H1 (cell line): ENCODE data around the gene RAB1B. TPM values are rescaled to one million over a fixed set of nuclear protein-coding genes. Genes with fewer than 3 reads are reported as not detected.

Experiments used
- BACH1 ChIP-seq: IDR thresholded peaks from 2 replicates; pipeline ENCODE4 v1.6.1; 2012; ENCODE audit warnings: low read length, improper control_type of control experiment
- CHD2 ChIP-seq: IDR thresholded peaks from 2 replicates; pipeline ENCODE4 v1.6.1; 2012; ENCODE audit warnings: low read length, improper control_type of control experiment
- KDM5A ChIP-seq: fragments of 200-600 bp; IDR thresholded peaks from 2 replicates; pipeline ENCODE4 v1.7.1; 2012; ENCODE audit warnings: mild to moderate bottlenecking, low read length, inconsistent platforms, mixed read lengths
- POU5F1 ChIP-seq: IDR thresholded peaks from 2 replicates; pipeline ENCODE4 v1.6.1; 2011; ENCODE audit warnings: low read depth, mild to moderate bottlenecking, low read length, moderate library complexity
- RAD21 ChIP-seq, 2 experiments: IDR thresholded peaks in 1 of 2; conservative IDR thresholded peaks in 1 of 2; 2 replicates each; pipeline ENCODE4 v1.6.1; 2011; ENCODE audit warnings: low read depth in 2 of 2, low read length in 2 of 2, improper control_type of control experiment in 1 of 2, inconsistent platforms in 1 of 2, mild to moderate bottlenecking in 1 of 2, moderate library complexity in 1 of 2
- SP2 ChIP-seq: IDR thresholded peaks from 2 replicates; pipeline ENCODE4 v1.6.1; 2012; ENCODE audit warnings: mild to moderate bottlenecking, low read length, inconsistent platforms
- polyA plus RNA-seq, 7 experiments: library from polyadenylated mRNA; depleted of rRNA in 3 of 7; stranded (reverse) in 5 of 7; unstranded in 2 of 7; fragments of >200 nt in 5 of 7; fragments of 200-250 nt in 2 of 7; gene quantifications; 1 replicate in 5 of 7; 2 replicates in 1 of 7; 4 replicates in 1 of 7; pipeline versions ENCODE4 v1.2.1 to v1.2.3, GENCODE V29; 2011 to 2013; ENCODE audit warnings: missing spikeins in 2 of 7, mixed read lengths in 2 of 7
- total RNA-seq: library from RNA; stranded (reverse); fragmentation: NEBNext Ultra II Directional; extraction: Animal tissue kit (Norgen Biotek cat#: 25700); gene quantifications from 2 replicates; pipeline ENCODE4 v1.2.1, GENCODE V29; 2021

RAB1B gene
- total and polyA plus RNA-seq, 2 of the 8 experiments (the other 6 are each of a cell fraction or from before 2014, with no cell fraction given): 100 to 217 TPM

- TF ChIP-seq CHD2: no peak
- TF ChIP-seq KDM5A: no peak
- no peak for TF ChIP-seq SP2
- no peak for TF ChIP-seq RAD21 (IDR thresholded peaks at IDR 0.05 in 1 of 2, conservative IDR thresholded peaks at IDR 0.05 in 1 of 2; ENCODE audit: low read depth in 2 of 2, low read length in 2 of 2)
- no peak for TF ChIP-seq POU5F1
- TF ChIP-seq BACH1: no peak
These were observed 26.2 kb upstream of the RAB1B start (continued) for GRCh38 chr11:66242095-66242765.
